ENCODE data around the gene ACSBG1. TPM values are rescaled to one million over a fixed set of nuclear protein-coding genes. Genes with fewer than 3 reads are reported as not detected.

ACSBG1 gene
- total RNA-seq, 3 donors from 2014 or later = 0.32 to 5.2 (median 0.53) TPM

DNA sequence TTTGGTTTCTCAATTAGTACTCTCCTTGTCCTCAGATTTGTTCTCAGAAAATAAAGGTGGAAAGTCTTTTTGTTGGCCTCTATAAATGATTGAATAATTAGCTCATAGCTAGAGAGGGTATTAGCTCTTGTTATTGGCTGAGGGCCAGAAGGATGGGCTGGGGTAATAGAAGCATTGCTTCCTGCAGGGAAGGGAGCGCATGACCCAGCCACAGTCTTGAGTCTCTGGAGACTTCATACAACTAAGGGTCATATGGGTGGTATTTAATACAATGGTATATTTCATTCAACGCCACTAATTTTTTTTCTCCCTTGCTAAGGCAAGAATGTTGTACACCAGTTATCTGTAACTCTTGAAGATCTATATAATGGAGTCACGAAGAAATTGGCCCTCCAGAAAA, 38.4 kb upstream of the ACSBG1 start:
- H3K36me3 ChIP-seq (ENCODE audit: low read depth) = peaks cover 4% of the 10 kb centered on the region
- no peaks in the 10 kb centered on the region for H3K4me1 ChIP-seq (ENCODE audit: low read depth)
- intact Hi-C loops (cut with DNase I, micrococcal nuclease) = no loop called here
- no peak for ATAC-seq
- no peak overlapping the region for H3K4me3 ChIP-seq
- TF ChIP-seq, protein P1, sequence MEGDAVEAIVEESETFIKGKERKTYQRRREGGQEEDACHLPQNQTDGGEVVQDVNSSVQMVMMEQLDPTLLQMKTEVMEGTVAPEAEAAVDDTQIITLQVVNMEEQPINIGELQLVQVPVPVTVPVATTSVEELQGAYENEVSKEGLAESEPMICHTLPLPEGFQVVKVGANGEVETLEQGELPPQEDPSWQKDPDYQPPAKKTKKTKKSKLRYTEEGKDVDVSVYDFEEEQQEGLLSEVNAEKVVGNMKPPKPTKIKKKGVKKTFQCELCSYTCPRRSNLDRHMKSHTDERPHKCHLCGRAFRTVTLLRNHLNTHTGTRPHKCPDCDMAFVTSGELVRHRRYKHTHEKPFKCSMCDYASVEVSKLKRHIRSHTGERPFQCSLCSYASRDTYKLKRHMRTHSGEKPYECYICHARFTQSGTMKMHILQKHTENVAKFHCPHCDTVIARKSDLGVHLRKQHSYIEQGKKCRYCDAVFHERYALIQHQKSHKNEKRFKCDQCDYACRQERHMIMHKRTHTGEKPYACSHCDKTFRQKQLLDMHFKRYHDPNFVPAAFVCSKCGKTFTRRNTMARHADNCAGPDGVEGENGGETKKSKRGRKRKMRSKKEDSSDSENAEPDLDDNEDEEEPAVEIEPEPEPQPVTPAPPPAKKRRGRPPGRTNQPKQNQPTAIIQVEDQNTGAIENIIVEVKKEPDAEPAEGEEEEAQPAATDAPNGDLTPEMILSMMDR (IDR thresholded peaks at IDR 0.05) = no peak
- DNase-seq = no peak
- H3K9me3 ChIP-seq = no peaks in the 10 kb centered on the region

DNA sequence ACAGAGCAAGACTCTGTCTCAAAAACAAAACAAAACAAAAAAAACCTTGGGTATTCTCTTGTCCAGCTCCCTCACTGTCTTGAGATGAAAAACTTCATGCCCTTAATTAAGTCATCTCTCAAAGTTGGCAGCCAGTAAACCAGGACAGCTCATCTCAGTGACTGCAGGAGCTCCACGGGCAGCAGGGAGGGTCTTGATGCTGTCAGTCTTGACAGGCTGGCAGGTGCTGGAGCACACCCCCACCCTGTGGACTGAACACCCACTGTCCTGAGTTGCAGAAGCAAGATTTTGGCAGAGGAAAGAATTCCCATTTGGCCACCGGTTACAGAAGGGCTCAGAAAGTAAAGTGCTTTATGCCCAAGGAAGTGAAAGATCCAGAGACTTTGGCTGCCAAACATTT, 38.0 kb upstream of the ACSBG1 start:
- Histone ChIP-seq H3K4me1 (ENCODE audit: low read depth) (no peaks in the 10 kb centered on the region), H3K4me3 (no peak overlapping the region), H3K36me3 (ENCODE audit: low read depth) (peaks cover 4% of the 10 kb centered on the region), H3K9me3 (no peaks in the 10 kb centered on the region)
- no peak for DNase-seq
- ATAC-seq = no peak
- TF ChIP-seq, protein P1 (IDR thresholded peaks at IDR 0.05) = no peak
- intact Hi-C loops (cut with DNase I, micrococcal nuclease) = no loop called here

DNA sequence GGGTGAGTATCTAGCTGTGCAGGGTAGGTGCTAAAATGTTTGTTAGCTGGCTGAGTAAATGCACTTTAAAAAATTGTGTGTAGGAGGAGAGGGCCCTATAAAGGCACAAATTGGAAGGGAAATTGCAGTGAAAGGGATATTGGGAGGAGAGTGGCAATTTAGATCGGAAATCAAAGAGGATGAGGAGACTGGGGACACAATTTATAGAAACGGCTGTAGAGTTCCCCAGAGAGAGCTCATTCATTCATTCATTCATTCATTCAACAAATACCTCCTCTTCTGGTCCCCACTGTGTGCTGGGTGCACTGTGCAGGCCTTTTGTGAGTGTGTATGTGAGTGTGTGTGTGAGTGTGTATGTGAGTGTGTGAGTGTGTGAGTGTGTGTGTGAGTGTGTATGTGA, 32.4 kb upstream of the ACSBG1 start:
- intact Hi-C loops (cut with DNase I, micrococcal nuclease) = no loop called here
- Histone ChIP-seq H3K36me3 (ENCODE audit: low read depth) (no peaks in the 10 kb centered on the region), H3K4me1 (ENCODE audit: low read depth) (peaks cover 10% of the 10 kb centered on the region), H3K9me3 (no peaks in the 10 kb centered on the region), H3K4me3 (no peak overlapping the region)
- TF ChIP-seq, protein P1 (IDR thresholded peaks at IDR 0.05) = no peak
- ATAC-seq (no peak), DNase-seq (no peak)

DNA sequence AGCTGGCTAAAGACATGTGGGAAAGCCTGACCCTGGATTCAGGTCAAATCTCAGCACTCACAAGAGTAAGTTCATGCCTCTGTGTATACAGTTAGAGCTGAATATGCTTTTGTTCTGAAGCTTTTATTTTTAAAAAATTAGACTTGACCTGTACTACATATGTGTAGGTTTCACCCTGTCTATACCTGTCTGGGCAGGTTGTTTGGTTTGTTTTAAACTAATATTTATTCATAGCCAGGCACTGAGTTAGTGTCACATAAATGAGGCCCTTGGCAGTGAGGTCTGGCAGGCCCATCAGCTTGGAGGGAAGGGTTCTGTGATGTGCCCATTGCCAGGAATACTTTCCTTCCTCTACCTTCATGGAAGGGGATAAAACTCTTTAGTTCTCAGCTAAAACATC, 31.9 kb upstream of the ACSBG1 start:
- Histone ChIP-seq H3K4me3 (no peak overlapping the region), H3K9me3 (no peaks in the 10 kb centered on the region), H3K4me1 (ENCODE audit: low read depth) (peaks cover 10% of the 10 kb centered on the region), H3K36me3 (ENCODE audit: low read depth) (no peaks in the 10 kb centered on the region)
- intact Hi-C loops (cut with DNase I, micrococcal nuclease) = no loop called here
- DNase-seq (no peak), ATAC-seq (no peak)
- TF ChIP-seq, protein P1 (IDR thresholded peaks at IDR 0.05) = no peak

DNA sequence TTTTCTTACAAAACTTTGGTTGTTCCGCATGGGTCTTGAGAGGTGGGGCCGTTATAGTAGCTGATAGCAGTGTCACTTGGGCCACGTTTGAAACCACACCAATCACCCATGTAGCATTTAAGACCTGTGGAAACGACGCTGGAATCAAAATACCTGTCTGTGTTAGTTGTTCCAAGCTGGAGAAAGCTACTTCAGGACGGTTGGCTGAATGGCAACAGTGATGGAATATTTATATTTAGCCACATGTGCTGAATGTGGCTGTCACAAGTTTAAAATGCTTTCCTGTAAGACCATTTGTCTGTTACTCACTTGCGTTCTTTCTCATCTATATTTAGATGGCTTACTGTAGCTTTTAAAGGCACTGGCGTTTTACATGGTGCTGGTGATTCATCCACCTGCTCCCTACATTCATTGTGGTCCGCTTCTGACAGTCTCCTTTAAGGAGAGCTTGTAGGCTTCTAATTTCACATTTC, 31.4 kb upstream of the ACSBG1 start:
- intact Hi-C loops (cut with DNase I, micrococcal nuclease) = no loop called here
- no peak for DNase-seq
- Histone ChIP-seq H3K4me1 (ENCODE audit: low read depth) (peaks cover 12% of the 10 kb centered on the region), H3K9me3 (no peaks in the 10 kb centered on the region), H3K4me3 (no peak overlapping the region), H3K36me3 (ENCODE audit: low read depth) (no peaks in the 10 kb centered on the region)
- TF ChIP-seq, protein P1 (IDR thresholded peaks at IDR 0.05) = no peak
- no peak for ATAC-seq

DNA sequence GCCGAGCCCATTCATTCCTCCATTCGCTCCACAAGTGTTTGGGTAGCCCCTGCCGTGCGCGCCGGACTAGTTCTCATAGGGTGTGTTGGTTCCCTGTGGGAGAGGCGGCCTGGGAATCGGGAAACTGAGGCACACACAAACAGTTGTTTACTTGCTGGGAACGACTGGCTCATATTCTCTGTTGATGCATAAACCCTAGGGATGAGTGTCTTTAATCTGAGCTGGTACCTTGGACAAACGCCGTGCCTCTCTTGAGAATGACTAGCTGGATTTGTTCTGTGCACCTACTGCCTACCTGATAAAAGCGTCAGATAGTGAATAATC, 30.7 kb upstream of the ACSBG1 start:
- Histone ChIP-seq H3K4me1 (ENCODE audit: low read depth) (peaks cover 12% of the 10 kb centered on the region), H3K4me3 (peak overlapping the region; percentile 42), H3K36me3 (ENCODE audit: low read depth) (no peaks in the 10 kb centered on the region), H3K9me3 (no peaks in the 10 kb centered on the region)
- ATAC-seq (no peak), DNase-seq (no peak)
- TF ChIP-seq, protein P1 (IDR thresholded peaks at IDR 0.05) = no peak
- intact Hi-C loops (cut with DNase I, micrococcal nuclease) = no loop called here

All from mucosa of descending colon (tissue), 3 donors.